Measurements from ENCODE around the gene SLC16A11.

GRCh38 chr17:7035591-7036368 lies 8.1 kb downstream of the SLC16A11 start, which contains the start of gene SLC16A13:
- TF ChIP-seq, protein P1, sequence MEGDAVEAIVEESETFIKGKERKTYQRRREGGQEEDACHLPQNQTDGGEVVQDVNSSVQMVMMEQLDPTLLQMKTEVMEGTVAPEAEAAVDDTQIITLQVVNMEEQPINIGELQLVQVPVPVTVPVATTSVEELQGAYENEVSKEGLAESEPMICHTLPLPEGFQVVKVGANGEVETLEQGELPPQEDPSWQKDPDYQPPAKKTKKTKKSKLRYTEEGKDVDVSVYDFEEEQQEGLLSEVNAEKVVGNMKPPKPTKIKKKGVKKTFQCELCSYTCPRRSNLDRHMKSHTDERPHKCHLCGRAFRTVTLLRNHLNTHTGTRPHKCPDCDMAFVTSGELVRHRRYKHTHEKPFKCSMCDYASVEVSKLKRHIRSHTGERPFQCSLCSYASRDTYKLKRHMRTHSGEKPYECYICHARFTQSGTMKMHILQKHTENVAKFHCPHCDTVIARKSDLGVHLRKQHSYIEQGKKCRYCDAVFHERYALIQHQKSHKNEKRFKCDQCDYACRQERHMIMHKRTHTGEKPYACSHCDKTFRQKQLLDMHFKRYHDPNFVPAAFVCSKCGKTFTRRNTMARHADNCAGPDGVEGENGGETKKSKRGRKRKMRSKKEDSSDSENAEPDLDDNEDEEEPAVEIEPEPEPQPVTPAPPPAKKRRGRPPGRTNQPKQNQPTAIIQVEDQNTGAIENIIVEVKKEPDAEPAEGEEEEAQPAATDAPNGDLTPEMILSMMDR (IDR thresholded peaks at IDR 0.05), result no peak
- TF ChIP-seq EZH2 (IDR thresholded peaks at IDR 0.05), result no peak
- TF ChIP-seq EZH2phosphoT487 (IDR thresholded peaks at IDR 0.05), result no peak
